H9 (cell line): ENCODE measurements around the gene COL23A1. TPM values are rescaled to one million over a fixed set of nuclear protein-coding genes. Genes with fewer than 3 reads are reported as not detected.

ENCODE experiments used
- DNase-seq: peaks from one replicate; pipeline ENCODE4 v3.0.0-alpha.2; 2017
- H2AFZ ChIP-seq: one replicate; pipeline ENCODE4 v1.6.1; 2013; ENCODE audit warnings: mild to moderate bottlenecking, low read length, control low read depth, moderate library complexity
- H2AK5ac ChIP-seq: 2 replicates; pipeline ENCODE4 v1.6.1; 2013; ENCODE audit warnings: low read length, control low read depth, mixed read lengths; ENCODE audit not compliant: insufficient read length
- H2BK120ac ChIP-seq: one replicate; pipeline ENCODE4 v1.6.1; 2013; ENCODE audit warnings: low read depth, mild to moderate bottlenecking, low read length, control low read depth, inconsistent platforms; ENCODE audit not compliant: poor library complexity, severe bottlenecking
- H2BK12ac ChIP-seq: 2 replicates; pipeline ENCODE4 v1.6.1; 2013; ENCODE audit warnings: low read length, control low read depth, mixed read lengths, low read depth; ENCODE audit not compliant: insufficient read length
- H2BK15ac ChIP-seq: 2 replicates; pipeline ENCODE4 v1.6.1; 2013; ENCODE audit warnings: low read depth, low read length, control low read depth
- H2BK20ac ChIP-seq: one replicate; pipeline ENCODE4 v1.6.1; 2013; ENCODE audit warnings: low read depth, mild to moderate bottlenecking, low read length, control low read depth, inconsistent platforms; ENCODE audit not compliant: poor library complexity, severe bottlenecking
- H2BK5ac ChIP-seq: 2 replicates; pipeline ENCODE4 v1.6.1; 2013; ENCODE audit warnings: low read length, control low read depth, mixed read lengths; ENCODE audit not compliant: insufficient read length
- H3K14ac ChIP-seq: 2 replicates; pipeline ENCODE4 v1.6.1; 2013; ENCODE audit warnings: low read length, control low read depth; ENCODE audit not compliant: insufficient read depth
- H3K18ac ChIP-seq: 2 replicates; pipeline ENCODE4 v1.6.1; 2013; ENCODE audit warnings: low read depth, mild to moderate bottlenecking, mixed read lengths, low read length, control low read depth; ENCODE audit not compliant: insufficient read length
- H3K23ac ChIP-seq: 2 replicates; pipeline ENCODE4 v1.6.1; 2013; ENCODE audit warnings: low read length, control low read depth, mixed read lengths, low read depth; ENCODE audit not compliant: insufficient read length
- H3K23me2 ChIP-seq: 2 replicates; pipeline ENCODE4 v1.6.1; 2013; ENCODE audit warnings: low read depth, mild to moderate bottlenecking, mixed read lengths, low read length, control low read depth; ENCODE audit not compliant: insufficient read length, poor library complexity, severe bottlenecking
- H3K27ac ChIP-seq: 2 replicates; pipeline ENCODE4 v1.5.1; 2013; ENCODE audit warnings: low read length, control low read depth, mixed read lengths, low read depth; ENCODE audit not compliant: insufficient read length
- H3K27me3 ChIP-seq: 2 replicates; pipeline ENCODE4 v1.6.1; 2013; ENCODE audit warnings: low read length, control low read depth, inconsistent platforms; ENCODE audit not compliant: insufficient read depth
- H3K4ac ChIP-seq: 2 replicates; pipeline ENCODE4 v1.6.1; 2013; ENCODE audit warnings: low read depth, mild to moderate bottlenecking, control low read depth, inconsistent platforms, low read length, moderate library complexity
- H3K4me1 ChIP-seq: 2 replicates; pipeline ENCODE4 v1.6.1; 2013; ENCODE audit warnings: low read length, control low read depth, inconsistent platforms; ENCODE audit not compliant: insufficient read depth
- H3K4me2 ChIP-seq: 2 replicates; pipeline ENCODE4 v1.6.1; 2013; ENCODE audit warnings: low read length, control low read depth, mixed read lengths; ENCODE audit not compliant: insufficient read length, insufficient read depth
- H3K56ac ChIP-seq: 2 replicates; pipeline ENCODE4 v1.6.1; 2013; ENCODE audit warnings: low read depth, mild to moderate bottlenecking, mixed read lengths, low read length, control low read depth; ENCODE audit not compliant: insufficient read length
- H3K79me1 ChIP-seq: 2 replicates; pipeline ENCODE4 v1.6.1; 2013; ENCODE audit warnings: low read depth, mild to moderate bottlenecking, moderate library complexity, low read length, control low read depth, inconsistent platforms; ENCODE audit not compliant: insufficient read depth, poor library complexity, severe bottlenecking
- H3K79me2 ChIP-seq: 2 replicates; pipeline ENCODE4 v1.6.1; 2013; ENCODE audit warnings: low read length, control low read depth, inconsistent platforms; ENCODE audit not compliant: insufficient read depth
- H3K9ac ChIP-seq: 2 replicates; pipeline ENCODE4 v1.6.1; 2013; ENCODE audit warnings: low read length, control low read depth, mixed read lengths; ENCODE audit not compliant: insufficient read length; ENCODE audit errors: extremely low read depth
- H3K9me3 ChIP-seq: one replicate; pipeline ENCODE4 v1.6.1; 2013; ENCODE audit warnings: low read depth, low read length, inconsistent platforms; ENCODE audit not compliant: control insufficient read depth
- H3T11ph ChIP-seq: one replicate; pipeline ENCODE4 v1.6.1; 2013; ENCODE audit warnings: mild to moderate bottlenecking, low read length, control low read depth, inconsistent platforms
- H4K20me1 ChIP-seq: one replicate; pipeline ENCODE4 v1.6.1; 2013; ENCODE audit not compliant: control insufficient read depth, insufficient read length, insufficient read depth
- H4K5ac ChIP-seq: 2 replicates; pipeline ENCODE4 v1.6.1; 2013; ENCODE audit warnings: low read depth, mild to moderate bottlenecking, mixed read lengths, low read length, control low read depth; ENCODE audit not compliant: insufficient read length
- H4K8ac ChIP-seq: replicated peaks from 2 replicates; pipeline ENCODE4 v1.6.1; 2013; ENCODE audit warnings: low read length, control low read depth, mixed read lengths, low read depth; ENCODE audit not compliant: insufficient read length
- H4K91ac ChIP-seq: 2 replicates; pipeline ENCODE4 v1.6.1; 2013; ENCODE audit warnings: low read depth, mild to moderate bottlenecking, moderate library complexity, mixed read lengths, low read length, control low read depth; ENCODE audit not compliant: insufficient read length
- H3K27ac Mint-ChIP-seq, 3 experiments: 2 replicates in 2 of 3; 3 replicates in 1 of 3; pipeline ENCODE4 v1.8.0; 2020 to 2021; ENCODE audit warnings: mixed read lengths in 3 of 3, mild to moderate bottlenecking in 1 of 3, moderate library complexity in 1 of 3
- H3K27me3 Mint-ChIP-seq: 2 replicates; pipeline ENCODE4 v1.8.0; 2021; ENCODE audit warnings: low read depth, mild to moderate bottlenecking, moderate library complexity, mixed read lengths
- H3K36me3 Mint-ChIP-seq, 3 experiments: 2 replicates in 2 of 3; 3 replicates in 1 of 3; pipeline ENCODE4 v1.8.0; 2020 to 2021; ENCODE audit warnings: low read depth in 3 of 3, mixed read lengths in 3 of 3; ENCODE audit not compliant: insufficient read depth in 1 of 3
- H3K4me1 Mint-ChIP-seq, 2 experiments: 2 replicates each; pipeline ENCODE4 v1.8.0; 2020; ENCODE audit warnings: mixed read lengths in 2 of 2
- H3K4me3 Mint-ChIP-seq, 2 experiments: 2 replicates in 1 of 2; 3 replicates in 1 of 2; pipeline ENCODE4 v1.8.0; 2020 to 2021; ENCODE audit warnings: mild to moderate bottlenecking in 2 of 2, mixed read lengths in 2 of 2, moderate library complexity in 1 of 2
- H3K9me3 Mint-ChIP-seq, 2 experiments: 2 replicates in 1 of 2; 3 replicates in 1 of 2; pipeline ENCODE4 v1.8.0; 2020; ENCODE audit warnings: mild to moderate bottlenecking in 2 of 2, mixed read lengths in 2 of 2, moderate library complexity in 1 of 2
- CTCF ChIP-seq: fragments of 200-600 bp; sonication (generic); conservative IDR thresholded peaks from 3 replicates; pipeline ENCODE4 v1.8.0; 2021; ENCODE audit warnings: antibody characterized with exemption, mild to moderate bottlenecking
- WGBS: extraction: QIAGEN DNeasy Blood & Tissue Kit; methylation state at CpG from one replicate; pipeline ENCODE4 v1.1.7; 2013; ENCODE audit warnings: missing lambda C conversion rate, low lambda C conversion rate, mixed read lengths; ENCODE audit not compliant: insufficient read length; ENCODE audit errors: extremely low coverage; 5-methylcytosine and 5-hydroxymethylcytosine counted together
- total RNA-seq: library from RNA; stranded (reverse); gene quantifications from 2 replicates; pipeline ENCODE4 v1.2.1, GENCODE V29; 2021

Gene COL23A1
- total RNA-seq, 1 experiment from 2014 or later, result 2.6 TPM

- WGBS, result no CpG with 5 or more reads among the region's 15 CpGs
- Histone ChIP-seq H2BK12ac (no peak overlapping the region), H3K79me1 (no peaks in the 10 kb centered on the region), H3K27ac (no peak overlapping the region), H4K5ac (no peak overlapping the region), H3K4ac (no peak overlapping the region), H3K4me1 (0 out of 2 replicates have a peak, but pooled peaks cover 3% of the 10 kb centered on the region), H2AK5ac (no peak overlapping the region), H3K27me3 (no peaks in the 10 kb centered on the region), H3K23me2 (no peaks in the 10 kb centered on the region), H2AFZ (no peak overlapping the region), H3K23ac (no peak overlapping the region), H3K9me3 (no peaks in the 10 kb centered on the region), H4K20me1 (no peaks in the 10 kb centered on the region), H3K9ac (no peak overlapping the region), H2BK5ac (no peak overlapping the region), H3K14ac (peak overlapping the region; percentile 73; the same call in 1 of the 2 replicates), H3K56ac (no peak overlapping the region), H3T11ph (no peak overlapping the region), H2BK20ac (no peak overlapping the region), H3K79me2 (peaks cover 2% of the 10 kb centered on the region; the same call in 1 of the 2 replicates), H4K8ac (no peak overlapping the region), H3K18ac (no peak overlapping the region), H2BK120ac (no peak overlapping the region), H2BK15ac (no peak overlapping the region), H4K91ac (no peak overlapping the region), H3K4me2 (no peak overlapping the region)
- Mint-ChIP-seq H3K27me3 (no peaks in the 10 kb centered on the region), H3K27ac (peak overlapping the region in 1 of 3 experiments; percentile 52; a peak in 1 of 7 replicates), H3K4me1 (peaks cover 10 to 35% of the 10 kb centered on the region in 2 experiments), H3K4me3 (no peak overlapping the region), H3K36me3 (no peaks in the 10 kb centered on the region), H3K9me3 (no peaks in the 10 kb centered on the region)
- no peak for DNase-seq
- TF ChIP-seq CTCF, result no peak
Measured at GRCh38 chr5:178348356-178349074, 241.7 kb downstream of the COL23A1 start.
